Colonic mucosa (tissue), 4 donors: Measurements from ENCODE around the gene GSDME. TPM values are rescaled to one million over a fixed set of nuclear protein-coding genes. Genes with fewer than 3 reads are reported as not detected.

Experiments used
- DNase-seq: peaks from one replicate; pipeline ENCODE4 v3.0.0-alpha.2; 2020
- H3K27ac ChIP-seq: fragments of 200-600 bp; one replicate; pipeline ENCODE4 v1.8.0; 2021
- H3K27me3 ChIP-seq: fragments of 200-600 bp; one replicate; pipeline ENCODE4 v1.8.0; 2021
- H3K36me3 ChIP-seq: fragments of 200-600 bp; one replicate; pipeline ENCODE4 v1.8.0; 2021
- H3K4me1 ChIP-seq: fragments of 200-600 bp; one replicate; pipeline ENCODE4 v1.8.0; 2021; ENCODE audit warnings: mild to moderate bottlenecking
- H3K4me3 ChIP-seq: fragments of 200-600 bp; one replicate; pipeline ENCODE4 v1.8.0; 2021
- H3K9ac ChIP-seq, 2 donors: one replicate each; pipeline ENCODE4 v1.7.0; 2013; ENCODE audit warnings: control low read depth in 2 of 2, low read depth in 2 of 2, low read length in 2 of 2
- H3K9me3 ChIP-seq: fragments of 200-600 bp; one replicate; pipeline ENCODE4 v1.8.0; 2021
- intact Hi-C: fragments of 100-400 bp; cut with DNase I; formaldehyde crosslinking; loops from one replicate; pipeline ENCODE4 v1.14.1; 2022
- total RNA-seq, 2 donors: library from RNA; stranded (reverse); fragmentation: NEBNext Ultra II Directional in 1 of 2; extraction: Animal tissue kit (Norgen Biotek cat#: 25700) in 1 of 2; gene quantifications; one replicate each; pipeline ENCODE4 v1.2.1, GENCODE V29; 2021
- TF ChIP-seq, protein P1 (sequence below): fragments of 200-600 bp; IDR thresholded peaks from one replicate; pipeline ENCODE4 v1.8.0; 2022; ENCODE audit warnings: antibody characterized with exemption, mild to moderate bottlenecking
- donor health status: healthy.
- donor health status: DM: no; HTN: no; CAD: no.
- donor health status: DM: no; HTN: no; CAD: no.

The GSDME gene
- total RNA-seq, 2 donors from 2014 or later, result 0.62 to 1.0 TPM

DNA sequence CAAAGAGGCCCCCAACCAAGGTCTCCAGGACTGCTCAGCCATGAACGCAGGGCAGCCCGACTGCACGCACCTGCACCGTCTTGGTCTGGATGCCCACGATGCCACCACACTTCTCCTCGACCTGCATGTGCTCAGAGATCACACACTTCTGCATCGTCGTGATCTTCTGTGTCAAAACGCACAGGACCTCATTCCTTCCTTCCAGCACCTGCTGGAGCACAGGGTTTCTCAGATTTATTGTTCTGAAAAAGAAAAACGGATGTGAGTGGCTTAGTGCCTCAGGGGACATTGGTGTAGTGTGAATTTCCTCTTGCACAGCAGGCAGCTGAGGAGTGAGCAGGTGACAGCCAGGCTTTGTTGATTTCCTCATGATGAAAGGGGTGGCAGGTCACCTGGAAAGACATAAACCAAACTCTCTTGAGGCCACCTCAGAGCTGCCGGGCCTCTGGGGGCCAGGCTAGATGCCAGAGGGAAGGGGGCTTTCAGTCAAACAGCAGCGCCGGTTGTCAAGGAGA is 38.2 kb downstream of the GSDME start:
- no peaks in the 10 kb centered on the region for H3K36me3 ChIP-seq
- H3K4me3 ChIP-seq, result no peak overlapping the region
- no peak for DNase-seq
- H3K27ac ChIP-seq, result no peak overlapping the region
- no peaks in the 10 kb centered on the region for H3K27me3 ChIP-seq
- intact Hi-C loops, result no loop called here
- no peak overlapping the region for H3K9ac ChIP-seq
- H3K9me3 ChIP-seq, result no peaks in the 10 kb centered on the region
- TF ChIP-seq, protein P1, sequence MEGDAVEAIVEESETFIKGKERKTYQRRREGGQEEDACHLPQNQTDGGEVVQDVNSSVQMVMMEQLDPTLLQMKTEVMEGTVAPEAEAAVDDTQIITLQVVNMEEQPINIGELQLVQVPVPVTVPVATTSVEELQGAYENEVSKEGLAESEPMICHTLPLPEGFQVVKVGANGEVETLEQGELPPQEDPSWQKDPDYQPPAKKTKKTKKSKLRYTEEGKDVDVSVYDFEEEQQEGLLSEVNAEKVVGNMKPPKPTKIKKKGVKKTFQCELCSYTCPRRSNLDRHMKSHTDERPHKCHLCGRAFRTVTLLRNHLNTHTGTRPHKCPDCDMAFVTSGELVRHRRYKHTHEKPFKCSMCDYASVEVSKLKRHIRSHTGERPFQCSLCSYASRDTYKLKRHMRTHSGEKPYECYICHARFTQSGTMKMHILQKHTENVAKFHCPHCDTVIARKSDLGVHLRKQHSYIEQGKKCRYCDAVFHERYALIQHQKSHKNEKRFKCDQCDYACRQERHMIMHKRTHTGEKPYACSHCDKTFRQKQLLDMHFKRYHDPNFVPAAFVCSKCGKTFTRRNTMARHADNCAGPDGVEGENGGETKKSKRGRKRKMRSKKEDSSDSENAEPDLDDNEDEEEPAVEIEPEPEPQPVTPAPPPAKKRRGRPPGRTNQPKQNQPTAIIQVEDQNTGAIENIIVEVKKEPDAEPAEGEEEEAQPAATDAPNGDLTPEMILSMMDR, result no peak
- H3K4me1 ChIP-seq, result no peaks in the 10 kb centered on the region

DNA sequence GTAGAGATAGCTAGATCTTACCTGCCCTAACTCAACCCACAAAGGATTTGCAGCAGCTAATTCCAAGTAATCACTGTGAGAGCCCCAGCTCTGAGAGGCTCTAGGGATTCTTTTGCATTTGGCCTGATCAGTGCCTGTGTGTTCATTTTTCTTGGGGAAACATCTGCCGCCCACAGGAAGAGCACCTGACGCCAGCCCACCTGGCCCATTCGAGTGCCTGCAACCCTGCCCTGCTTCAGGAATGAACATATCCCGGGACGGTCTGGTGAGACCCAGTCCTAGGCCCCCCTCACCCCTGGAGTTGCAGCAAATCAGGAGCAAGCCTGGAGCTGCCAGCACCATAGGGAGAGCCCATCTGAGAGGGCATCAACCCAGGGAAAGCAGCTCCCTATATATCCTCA is 38.8 kb downstream of the GSDME start:
- Histone ChIP-seq H3K27me3 (no peaks in the 10 kb centered on the region), H3K9me3 (no peaks in the 10 kb centered on the region), H3K4me1 (no peaks in the 10 kb centered on the region), H3K4me3 (no peak overlapping the region), H3K9ac (no peak overlapping the region), H3K27ac (no peak overlapping the region), H3K36me3 (no peaks in the 10 kb centered on the region)
- intact Hi-C loops, result no loop called here
- no peak for DNase-seq
- TF ChIP-seq, protein P1, result no peak

GRCh38 chr7:24717694-24718320 is 39.5 kb downstream of the GSDME start:
- TF ChIP-seq, protein P1, result no peak
- intact Hi-C loops, result no loop called here
- H3K27me3 ChIP-seq, result no peaks in the 10 kb centered on the region
- no peaks in the 10 kb centered on the region for H3K4me1 ChIP-seq
- no peak for DNase-seq
- no peaks in the 10 kb centered on the region for H3K9me3 ChIP-seq
- no peak overlapping the region for H3K27ac ChIP-seq
- H3K36me3 ChIP-seq, result no peaks in the 10 kb centered on the region
- no peak overlapping the region for H3K9ac ChIP-seq
- no peak overlapping the region for H3K4me3 ChIP-seq

DNA sequence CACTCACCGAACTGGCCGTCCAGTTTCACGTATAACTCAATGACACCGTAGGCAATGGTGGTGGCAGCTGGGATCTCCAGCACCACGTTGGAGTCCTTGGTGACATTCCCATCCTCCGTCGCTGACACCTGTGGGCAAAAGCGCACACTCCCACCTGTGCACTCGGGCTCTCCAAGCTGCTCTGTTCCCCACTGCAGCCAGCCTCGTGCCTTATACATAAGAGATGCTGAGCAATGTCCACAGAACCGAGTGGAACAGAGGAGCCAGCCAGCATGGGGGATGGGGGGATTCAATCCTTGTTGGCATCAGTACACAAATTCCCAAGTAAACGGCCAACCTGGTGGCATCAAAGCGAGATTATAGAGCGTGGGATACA is 40.0 kb downstream of the GSDME start:
- TF ChIP-seq, protein P1, result no peak
- no peaks in the 10 kb centered on the region for H3K4me1 ChIP-seq
- no peak overlapping the region for H3K4me3 ChIP-seq
- DNase-seq, result no peak
- no peaks in the 10 kb centered on the region for H3K36me3 ChIP-seq
- no peaks in the 10 kb centered on the region for H3K27me3 ChIP-seq
- H3K9me3 ChIP-seq, result no peaks in the 10 kb centered on the region
- intact Hi-C loops, result no loop called here
- no peak overlapping the region for H3K9ac ChIP-seq
- no peak overlapping the region for H3K27ac ChIP-seq

GRCh38 chr7:24716480-24717246 is 40.6 kb downstream of the GSDME start:
- DNase-seq, result no peak
- Histone ChIP-seq H3K4me3 (no peak overlapping the region), H3K27me3 (no peaks in the 10 kb centered on the region), H3K27ac (no peak overlapping the region), H3K36me3 (no peaks in the 10 kb centered on the region), H3K9ac (no peak overlapping the region), H3K4me1 (no peaks in the 10 kb centered on the region), H3K9me3 (no peaks in the 10 kb centered on the region)
- TF ChIP-seq, protein P1, result no peak
- intact Hi-C loops, result no loop called here
